Panc1 (cell line): Measurements from ENCODE around the gene IL10. TPM values are rescaled to one million over a fixed set of nuclear protein-coding genes. Genes with fewer than 3 reads are reported as not detected.

Source experiments
- ATAC-seq: fragments of 200-7000 bp; cut with Tn5 transposase; 2 replicates; pipeline ENCODE4 v1.9.1; 2020; ENCODE audit warnings: mild to moderate bottlenecking, moderate library complexity
- BruUV-seq: library from RNA; stranded (reverse); fragments of 400-500 nt; replicated peaks from 2 replicates; lab custom pipeline; 2021; lab: Mats Ljungman, UMichigan
- CTCF ChIA-PET: fragments of 300-600 bp; sonication (Branson Sonifier 250); formaldehyde crosslinking; loops from one replicate; lab custom pipeline; 2022; ENCODE audit warnings: antibody characterized with exemption; lab: Charles Lee
- POLR2A ChIA-PET: fragments of 300-600 bp; sonication (Branson Sonifier 250); formaldehyde crosslinking; loops from one replicate; lab custom pipeline; 2022; ENCODE audit warnings: antibody characterized with exemption; lab: Charles Lee
- DNase-seq: peaks from one replicate; pipeline ENCODE4 v3.0.0-alpha.2; 2010; ENCODE audit warnings: low read depth, low spot score
- H3K27ac ChIP-seq: 2 replicates; pipeline ENCODE4 v1.5.1; 2011; ENCODE audit warnings: mild to moderate bottlenecking, low read length, inconsistent platforms
- H3K27me3 ChIP-seq: fragments of 200-500 bp; sonication (Bioruptor generic); 2 replicates; pipeline ENCODE4 v1.6.0; 2014; ENCODE audit warnings: low read length, inconsistent platforms; ENCODE audit not compliant: control insufficient read depth, insufficient read depth
- H3K36me3 ChIP-seq: fragments of 200-500 bp; sonication (Bioruptor generic); 2 replicates; pipeline ENCODE4 v1.5.1; 2014; ENCODE audit warnings: inconsistent platforms, mild to moderate bottlenecking, low read length, moderate library complexity; ENCODE audit not compliant: control insufficient read depth, insufficient read depth
- H3K4me1 ChIP-seq: 2 replicates; pipeline ENCODE4 v1.5.1; 2011; ENCODE audit warnings: inconsistent platforms, mild to moderate bottlenecking, low read length, moderate library complexity; ENCODE audit not compliant: control insufficient read depth, insufficient read depth
- H3K4me3 ChIP-seq, 2 experiments: 2 replicates each; pipeline ENCODE4 v1.5.1; 2011 to 2012; ENCODE audit warnings: low read depth in 2 of 2, low read length in 2 of 2, mild to moderate bottlenecking in 2 of 2, inconsistent platforms in 1 of 2, moderate library complexity in 1 of 2
- H3K9me3 ChIP-seq: fragments of 200-500 bp; sonication (Bioruptor generic); 2 replicates; pipeline ENCODE4 v1.5.1; 2014; ENCODE audit warnings: low read depth, mild to moderate bottlenecking, inconsistent platforms, low read length, moderate library complexity; ENCODE audit not compliant: control insufficient read depth, insufficient read depth
- CTCF ChIP-seq: fragments of 450-650 bp; IDR thresholded peaks from 2 replicates; pipeline ENCODE4 v1.5.1; 2017; ENCODE audit warnings: mild to moderate bottlenecking
- POLR2AphosphoS5 ChIP-seq: IDR thresholded peaks from 2 replicates; pipeline ENCODE4 v1.6.1; 2012; ENCODE audit warnings: mild to moderate bottlenecking, low read depth, low read length, moderate library complexity
- REST ChIP-seq, 2 experiments: IDR thresholded peaks; 2 replicates each; pipeline ENCODE4 v1.6.1; 2011 to 2012; ENCODE audit warnings: low read depth in 2 of 2, control low read depth in 1 of 2, low read length in 1 of 2, mild to moderate bottlenecking in 1 of 2, moderate library complexity in 1 of 2; ENCODE audit not compliant: insufficient read depth in 1 of 2
- SIN3A ChIP-seq: IDR thresholded peaks from 2 replicates; pipeline ENCODE4 v1.6.1; 2012; ENCODE audit warnings: low read depth, mild to moderate bottlenecking, low read length, moderate library complexity, borderline replicate concordance; ENCODE audit not compliant: insufficient read depth
- TCF7L2 ChIP-seq: IDR thresholded peaks from 2 replicates; pipeline ENCODE4 v1.6.1; 2011; ENCODE audit warnings: mild to moderate bottlenecking, low read depth, low read length, inconsistent platforms
- in situ Hi-C: cut with HindIII; loops from 2 replicates; pipeline ENCODE4 v1.10.0; 2016; ENCODE audit warnings: low sequenced_read_pairs, low pct_unique_long_range_greater_than_20kb
- intact Hi-C: fragments of 100-400 bp; cut with micrococcal nuclease; formaldehyde crosslinking; loops from one replicate; pipeline ENCODE4 v1.10.0; 2022; ENCODE audit not compliant: unreplicated experiment
- total RNA-seq: library from RNA; stranded (reverse); gene quantifications from one replicate; pipeline ENCODE4 v1.2.1, GENCODE V29; 2021; ENCODE audit not compliant: unreplicated experiment

The IL10 gene
- total RNA-seq, 1 experiment from 2014 or later, result not detected

GRCh38 chr1:206812471-206812870, 40.2 kb upstream of the IL10 start:
- in situ Hi-C loops, result no loop called here
- intact Hi-C loops, result no loop called here
- DNase-seq (no peak), ATAC-seq (no peak)
- no peaks in the 10 kb centered on the region for H3K9me3 ChIP-seq
- ChIA-PET POLR2A (no interaction called here), CTCF (no interaction called here)
- no peak overlapping the region for H3K4me3 ChIP-seq
- peaks cover 2% of the 10 kb centered on the region; the same call in 1 of the 2 replicates for H3K27me3 ChIP-seq
- no peaks in the 10 kb centered on the region for H3K4me1 ChIP-seq
- H3K36me3 ChIP-seq, result no peaks in the 10 kb centered on the region
- no peak for TF ChIP-seq SIN3A
- TF ChIP-seq CTCF, result no peak
- TF ChIP-seq TCF7L2, result no peak
- no peak for TF ChIP-seq REST (IDR thresholded peaks at IDR 0.05; ENCODE audit: insufficient read depth in 1 of 2, low read depth in 2 of 2, low read length in 1 of 2)
- TF ChIP-seq POLR2AphosphoS5, result no peak
- H3K27ac ChIP-seq, result no peak overlapping the region
- BruUV-seq, result no TSS peak

GRCh38 chr1:206809504-206810084, 37.3 kb upstream of the IL10 start:
- in situ Hi-C loops, result no loop called here
- Histone ChIP-seq H3K27me3 (peaks cover 10% of the 10 kb centered on the region), H3K36me3 (no peaks in the 10 kb centered on the region), H3K9me3 (no peaks in the 10 kb centered on the region), H3K27ac (no peak overlapping the region), H3K4me1 (no peaks in the 10 kb centered on the region), H3K4me3 (no peak overlapping the region)
- no peak for ATAC-seq
- CTCF ChIA-PET, result interaction anchor here (0.6 kb wide), 1 partner anchor 64 kb away, joined by 8 read pairs; no protein-coding TSS in a partner anchor
- TF ChIP-seq TCF7L2 (no peak), CTCF (peak; percentile 67)
- POLR2A ChIA-PET, result no interaction called here
- DNase-seq, result peak; percentile 15
- no TSS peak for BruUV-seq
- intact Hi-C loops, result no loop called here
